Activated T-helper 2 cell treated with anti-CD3 and anti-CD28 coated beads, Interferon-gamma antibody, Interleukin-2, Interleukin-4, amounts not matched to agents 10 μg/mL and 5 μg/mL and 100 μg/mL, durations not matched to agents 14 hours and 24 hours and 36 hours (primary cell): ENCODE results near the gene LGALS3BP. TPM values are rescaled to one million over a fixed set of nuclear protein-coding genes. Genes with fewer than 3 reads are reported as not detected.

ENCODE experiments used
- DNase-seq: peaks from one replicate; pipeline ENCODE4 v3.0.0; 2021; ENCODE audit warnings: low spot score
- H3K27ac Mint-ChIP-seq: one replicate; pipeline ENCODE4 v1.8.0; 2021; ENCODE audit warnings: mixed read lengths
- H3K27me3 Mint-ChIP-seq: one replicate; pipeline ENCODE4 v1.8.0; 2021; ENCODE audit warnings: low read depth, mixed read lengths
- H3K36me3 Mint-ChIP-seq: one replicate; pipeline ENCODE4 v1.8.0; 2021; ENCODE audit warnings: low read depth, mixed read lengths
- H3K4me1 Mint-ChIP-seq: one replicate; pipeline ENCODE4 v1.8.0; 2021; ENCODE audit warnings: low read depth, mixed read lengths
- H3K4me3 Mint-ChIP-seq: one replicate; pipeline ENCODE4 v1.8.0; 2021; ENCODE audit warnings: low read depth, mild to moderate bottlenecking, moderate library complexity, mixed read lengths
- H3K9me3 Mint-ChIP-seq: one replicate; pipeline ENCODE4 v1.8.0; 2021; ENCODE audit warnings: mixed read lengths
- intact Hi-C: fragments of 100-400 bp; cut with micrococcal nuclease; formaldehyde crosslinking; loops from one replicate; pipeline ENCODE4 v1.15.1; 2023
- total RNA-seq: library from RNA; stranded (reverse); gene quantifications from 2 replicates; pipeline ENCODE4 v1.2.3, GENCODE V29; 2022

The LGALS3BP gene
- total RNA-seq, 1 donor from 2014 or later, result 57.5 TPM

DNA sequence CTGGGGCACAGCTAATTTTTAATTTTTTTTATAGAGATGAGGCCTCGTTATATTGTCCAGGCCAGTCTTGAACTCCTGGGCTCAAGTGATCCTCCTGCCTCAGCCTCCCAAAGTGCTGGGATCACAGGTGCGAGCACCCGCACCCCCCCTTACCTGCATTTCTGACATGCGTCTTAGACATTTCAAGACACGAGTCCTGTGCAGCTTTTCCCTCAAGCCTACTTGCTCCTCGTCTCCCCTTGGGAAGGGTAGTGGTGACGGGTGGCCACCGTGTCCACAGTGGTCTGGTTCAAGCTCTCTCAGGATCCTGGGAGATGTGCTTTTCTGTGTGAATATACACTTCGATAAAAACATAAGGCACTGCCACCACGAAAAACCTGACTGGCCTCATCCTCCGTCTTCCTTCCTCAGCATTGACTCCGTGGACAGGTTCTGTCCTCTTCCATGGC lies 20.2 kb upstream of the LGALS3BP start:
- no peaks in the 10 kb centered on the region for H3K27me3 Mint-ChIP-seq
- intact Hi-C loops, result no loop called here
- no peak overlapping the region for H3K27ac Mint-ChIP-seq
- H3K4me3 Mint-ChIP-seq, result no peak overlapping the region
- peaks cover 59% of the 10 kb centered on the region for H3K36me3 Mint-ChIP-seq
- H3K4me1 Mint-ChIP-seq, result no peaks in the 10 kb centered on the region
- no peaks in the 10 kb centered on the region for H3K9me3 Mint-ChIP-seq
- DNase-seq, result no peak

DNA sequence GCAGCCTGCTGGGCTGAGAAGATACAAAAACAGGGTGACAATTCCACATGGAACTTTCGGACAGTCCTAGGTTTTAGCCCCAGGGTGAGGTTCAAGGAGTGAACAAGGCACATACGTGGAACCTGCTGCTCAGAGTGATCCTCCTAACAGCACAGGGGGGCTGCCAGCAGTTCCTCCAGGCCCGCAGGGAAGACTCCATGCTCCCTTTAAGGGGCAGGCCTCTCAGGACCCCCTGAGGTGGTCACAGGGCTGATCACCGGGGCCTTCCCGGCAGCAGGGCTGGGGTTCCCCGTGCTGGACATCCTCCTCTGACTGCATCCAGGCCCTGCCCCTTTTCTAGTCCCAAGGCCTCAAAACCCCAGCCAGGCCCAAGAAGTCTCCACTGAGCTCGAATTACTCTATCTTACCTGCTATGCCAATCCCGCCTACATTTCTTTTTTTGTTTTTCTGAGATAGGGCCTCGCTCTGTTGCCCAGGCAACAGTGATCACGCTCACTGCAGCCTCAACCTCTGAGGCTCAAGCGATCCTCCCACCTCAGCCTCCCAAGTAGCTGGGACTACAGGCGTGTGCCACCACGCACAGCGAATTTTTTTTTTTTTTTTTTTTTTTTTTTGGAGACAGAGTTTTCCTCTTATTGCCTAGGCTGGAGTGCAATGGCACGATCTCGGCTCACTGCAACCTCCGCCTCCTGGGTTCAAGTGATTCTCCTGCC lies 19.5 kb upstream of the LGALS3BP start:
- Mint-ChIP-seq H3K4me3 (no peak overlapping the region), H3K9me3 (no peaks in the 10 kb centered on the region), H3K4me1 (no peaks in the 10 kb centered on the region), H3K27ac (no peak overlapping the region), H3K36me3 (peaks cover 60% of the 10 kb centered on the region), H3K27me3 (no peaks in the 10 kb centered on the region)
- no peak for DNase-seq
- intact Hi-C loops, result no loop called here

DNA sequence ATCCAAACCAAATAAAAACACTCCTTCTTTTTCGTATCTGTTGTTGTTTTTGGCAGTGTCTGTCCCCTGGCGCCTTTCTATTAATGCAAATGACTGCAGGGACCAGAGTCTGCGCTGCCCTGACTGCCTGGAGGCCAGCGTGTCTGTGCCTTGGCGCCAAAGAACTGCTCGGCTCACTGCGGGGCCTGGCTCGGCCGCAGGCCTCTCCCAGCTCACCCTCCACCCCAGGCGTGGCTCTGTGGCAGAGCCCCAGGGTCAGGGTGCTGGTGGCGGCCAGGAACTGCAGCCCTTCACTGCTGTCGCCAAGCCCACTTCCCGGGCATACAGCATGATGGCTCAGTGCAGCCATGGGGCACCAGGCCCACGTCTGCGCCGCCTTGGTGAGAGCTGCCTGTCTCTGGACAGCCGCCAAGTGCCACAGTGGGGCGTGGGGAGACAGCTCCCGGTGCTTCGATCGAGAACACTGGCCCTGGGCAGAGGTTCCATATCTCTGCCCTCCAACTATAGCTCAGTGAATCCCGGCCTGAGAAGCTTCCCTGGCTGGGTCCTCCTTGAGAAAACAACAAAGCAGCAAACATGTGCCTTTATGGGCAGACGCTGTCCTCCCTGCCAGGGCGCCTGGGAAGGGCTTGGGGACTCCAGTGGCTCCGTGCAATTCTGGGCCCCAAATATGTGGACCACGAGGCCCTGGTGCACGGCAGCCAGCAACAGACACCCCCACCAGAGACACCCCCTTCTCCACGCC lies 18.8 kb upstream of the LGALS3BP start:
- H3K27me3 Mint-ChIP-seq, result no peaks in the 10 kb centered on the region
- H3K4me1 Mint-ChIP-seq, result no peaks in the 10 kb centered on the region
- no peak overlapping the region for H3K27ac Mint-ChIP-seq
- H3K9me3 Mint-ChIP-seq, result no peaks in the 10 kb centered on the region
- no peak overlapping the region for H3K4me3 Mint-ChIP-seq
- intact Hi-C loops, result no loop called here
- H3K36me3 Mint-ChIP-seq, result peaks cover 62% of the 10 kb centered on the region
- no peak for DNase-seq

DNA sequence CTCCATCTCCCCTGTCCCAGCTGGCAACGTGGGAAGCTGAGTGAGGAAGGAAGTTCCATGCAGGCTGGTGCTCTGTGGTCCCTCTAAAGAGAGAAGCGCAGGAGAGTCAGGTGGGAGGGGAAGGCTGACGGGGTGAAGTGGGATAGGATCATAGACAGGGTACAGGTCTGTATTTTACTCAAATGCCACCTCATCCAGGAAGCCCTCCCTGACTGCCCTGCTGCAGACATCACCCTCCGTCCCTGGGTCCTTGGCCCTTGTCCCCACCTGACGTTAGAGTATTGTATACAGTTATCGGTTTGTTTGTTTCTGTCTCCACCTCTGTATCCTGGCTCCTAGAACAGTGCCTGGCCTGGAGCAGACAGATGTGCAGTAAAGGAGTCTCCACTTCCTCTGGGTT lies 18.2 kb upstream of the LGALS3BP start:
- intact Hi-C loops, result no loop called here
- H3K36me3 Mint-ChIP-seq, result peaks cover 67% of the 10 kb centered on the region
- no peak for DNase-seq
- no peaks in the 10 kb centered on the region for H3K4me1 Mint-ChIP-seq
- H3K4me3 Mint-ChIP-seq, result no peak overlapping the region
- no peak overlapping the region for H3K27ac Mint-ChIP-seq
- H3K27me3 Mint-ChIP-seq, result no peaks in the 10 kb centered on the region
- no peaks in the 10 kb centered on the region for H3K9me3 Mint-ChIP-seq

DNA sequence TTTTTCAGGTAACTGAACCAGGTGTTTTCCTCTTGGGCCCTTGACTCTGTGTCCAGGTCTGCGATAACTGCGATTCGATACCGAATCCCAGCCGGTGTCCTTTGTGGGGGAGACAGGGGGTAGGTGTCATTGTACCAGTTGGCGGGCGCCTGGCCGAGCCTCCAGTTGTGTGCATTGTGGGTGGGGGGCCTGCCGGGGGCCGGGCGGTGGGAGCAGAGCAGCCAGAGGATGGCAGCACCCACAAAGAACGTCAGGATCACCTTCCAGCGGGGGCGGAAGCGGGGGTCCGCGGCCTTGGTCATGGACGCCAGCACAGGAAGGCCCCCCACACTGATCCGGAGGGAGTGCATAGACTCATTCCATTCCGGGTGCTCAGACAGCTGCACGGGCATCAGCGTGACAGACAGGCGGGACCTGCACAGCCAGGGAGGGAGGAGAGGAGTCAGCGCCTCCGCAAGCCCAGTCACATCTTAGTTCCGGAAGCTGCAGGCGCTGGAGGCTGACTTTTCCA lies 17.6 kb upstream of the LGALS3BP start:
- Mint-ChIP-seq H3K27ac (no peak overlapping the region), H3K4me3 (no peak overlapping the region), H3K9me3 (no peaks in the 10 kb centered on the region), H3K36me3 (peaks cover 65% of the 10 kb centered on the region), H3K4me1 (no peaks in the 10 kb centered on the region), H3K27me3 (no peaks in the 10 kb centered on the region)
- no peak for DNase-seq
- intact Hi-C loops, result no loop called here

DNA sequence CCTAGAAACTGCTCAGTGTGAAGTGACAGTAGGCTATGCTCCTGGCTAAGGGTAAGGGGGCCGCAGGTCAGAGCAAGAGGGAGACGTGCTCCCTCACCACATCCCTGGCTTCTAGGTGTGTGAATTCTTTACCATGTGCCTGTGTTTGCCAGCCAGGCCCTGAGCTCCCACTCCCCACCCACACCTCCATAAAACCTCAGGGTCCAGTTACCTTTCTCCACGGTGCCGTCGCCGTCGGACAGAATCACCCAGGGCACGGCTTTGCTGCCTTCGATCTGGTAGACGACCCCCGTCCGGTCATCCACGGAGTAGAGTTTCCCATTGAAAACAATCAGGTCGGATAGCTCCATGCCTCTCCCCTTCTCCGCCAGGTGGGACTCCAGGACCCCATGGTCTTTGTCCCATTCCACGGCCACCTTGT lies 17.1 kb upstream of the LGALS3BP start:
- no peaks in the 10 kb centered on the region for H3K4me1 Mint-ChIP-seq
- DNase-seq, result no peak
- no peaks in the 10 kb centered on the region for H3K27me3 Mint-ChIP-seq
- intact Hi-C loops, result no loop called here
- no peak overlapping the region for H3K27ac Mint-ChIP-seq
- H3K4me3 Mint-ChIP-seq, result no peak overlapping the region
- H3K36me3 Mint-ChIP-seq, result peaks cover 65% of the 10 kb centered on the region
- no peaks in the 10 kb centered on the region for H3K9me3 Mint-ChIP-seq

DNA sequence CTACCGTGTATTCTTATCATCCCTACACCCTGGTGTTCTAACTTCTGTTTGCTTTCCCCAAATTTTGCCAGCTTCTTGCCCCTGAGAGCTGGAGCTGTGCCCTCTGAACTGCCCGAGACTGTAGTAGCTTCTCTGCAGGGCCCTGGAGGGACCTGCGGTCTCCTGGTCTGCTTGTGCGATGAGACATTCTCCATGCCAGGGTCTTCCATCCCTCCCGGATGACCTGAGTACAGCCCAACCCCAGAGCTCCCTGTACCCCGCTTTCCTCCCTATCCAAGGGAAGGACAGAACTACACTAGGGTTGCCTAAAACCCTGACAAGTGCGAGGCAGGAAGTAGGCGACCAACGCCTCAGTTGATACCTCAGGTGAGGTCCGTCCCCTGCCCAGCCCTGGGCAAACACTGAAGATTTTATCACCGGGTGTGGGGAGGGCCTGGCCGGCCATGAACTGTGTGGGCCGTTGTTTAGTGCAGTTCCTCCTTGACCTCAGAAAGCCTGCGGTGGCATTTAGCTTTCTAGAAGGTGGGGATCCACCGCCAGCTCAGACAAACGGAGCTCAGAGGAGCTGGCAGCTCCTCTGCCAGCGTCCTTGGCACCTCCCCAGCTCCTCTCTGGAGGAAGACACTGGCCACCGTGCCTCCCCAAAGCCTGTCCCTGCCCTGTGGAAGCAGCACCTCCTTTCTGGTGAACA lies 16.2 kb upstream of the LGALS3BP start:
- Mint-ChIP-seq H3K4me3 (no peak overlapping the region), H3K27ac (no peak overlapping the region), H3K27me3 (no peaks in the 10 kb centered on the region), H3K36me3 (peaks cover 66% of the 10 kb centered on the region), H3K4me1 (no peaks in the 10 kb centered on the region), H3K9me3 (no peaks in the 10 kb centered on the region)
- intact Hi-C loops, result no loop called here
- DNase-seq, result no peak

DNA sequence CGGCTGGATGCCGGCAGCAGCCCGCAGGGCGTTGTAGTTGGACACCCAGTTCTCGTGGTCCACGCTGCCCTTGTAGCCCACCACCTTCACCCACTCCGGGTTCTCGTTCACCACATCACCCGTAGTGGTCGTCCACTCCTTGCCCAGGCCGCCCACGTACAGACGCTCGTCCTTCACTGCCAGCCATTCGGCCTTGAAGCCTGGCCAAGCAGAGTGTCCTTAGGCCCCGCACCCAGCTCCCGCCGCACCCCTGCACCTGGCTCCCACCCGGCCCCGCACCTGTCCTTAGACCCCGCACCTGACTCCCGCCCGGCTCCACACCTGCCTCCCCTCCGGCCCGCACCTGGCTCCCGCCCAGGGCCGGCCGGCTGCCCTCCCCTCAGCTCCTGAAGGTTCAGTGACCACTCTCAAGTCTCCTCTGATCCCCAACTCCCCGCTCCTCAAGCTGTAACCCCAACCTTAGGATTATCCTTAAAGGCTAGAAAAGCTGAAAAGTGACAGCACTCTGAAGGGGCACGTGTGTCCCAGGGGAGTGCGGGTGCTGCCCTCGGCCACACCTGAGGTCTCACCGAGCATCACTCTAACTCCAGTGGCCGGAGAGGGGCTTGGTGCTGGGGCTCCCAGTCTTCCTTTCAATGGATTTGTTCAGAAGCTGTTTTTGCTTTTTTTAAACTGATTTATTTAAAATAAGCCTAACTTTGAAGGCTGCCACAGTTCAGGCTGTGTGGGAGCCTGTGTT lies 15.5 kb upstream of the LGALS3BP start:
- intact Hi-C loops, result no loop called here
- H3K4me1 Mint-ChIP-seq, result no peaks in the 10 kb centered on the region
- H3K27me3 Mint-ChIP-seq, result no peaks in the 10 kb centered on the region
- no peaks in the 10 kb centered on the region for H3K9me3 Mint-ChIP-seq
- no peak overlapping the region for H3K4me3 Mint-ChIP-seq
- no peak for DNase-seq
- H3K27ac Mint-ChIP-seq, result no peak overlapping the region
- H3K36me3 Mint-ChIP-seq, result peaks cover 66% of the 10 kb centered on the region

DNA sequence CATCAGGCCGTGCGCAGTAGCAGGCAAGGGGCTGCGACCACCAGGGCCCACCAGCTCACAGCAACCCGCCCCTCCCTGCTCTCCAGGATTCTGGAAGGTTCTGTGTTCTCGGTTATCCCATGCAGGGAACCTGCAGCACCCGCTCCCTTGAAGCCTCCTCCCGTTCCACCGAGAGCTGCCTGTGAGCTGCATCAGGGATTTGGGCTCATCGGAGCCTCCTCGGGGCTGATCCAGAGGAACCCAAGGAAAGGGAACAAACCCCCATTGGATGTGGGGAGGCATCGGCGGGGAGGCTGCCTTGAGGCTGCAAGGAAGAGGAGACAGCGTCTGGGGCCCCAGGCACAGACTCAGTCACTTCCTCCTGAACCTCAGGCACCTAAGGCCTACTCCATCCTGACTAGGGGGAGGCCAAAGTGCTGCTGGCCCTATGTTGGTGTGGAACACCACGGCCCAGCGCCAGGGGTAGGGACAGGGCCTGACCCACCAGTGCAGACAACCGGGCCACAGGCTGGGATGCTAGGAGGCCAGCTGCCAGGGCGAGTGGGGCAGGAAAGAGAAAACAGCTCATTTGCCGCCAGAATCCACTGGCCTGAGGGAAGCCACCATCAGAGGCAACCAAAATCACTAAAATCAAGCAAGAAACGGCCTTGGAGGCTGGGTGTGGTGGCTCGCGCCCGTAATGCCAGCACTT lies 14.4 kb upstream of the LGALS3BP start:
- Mint-ChIP-seq H3K36me3 (peaks cover 68% of the 10 kb centered on the region), H3K27me3 (no peaks in the 10 kb centered on the region), H3K27ac (no peak overlapping the region)

DNA sequence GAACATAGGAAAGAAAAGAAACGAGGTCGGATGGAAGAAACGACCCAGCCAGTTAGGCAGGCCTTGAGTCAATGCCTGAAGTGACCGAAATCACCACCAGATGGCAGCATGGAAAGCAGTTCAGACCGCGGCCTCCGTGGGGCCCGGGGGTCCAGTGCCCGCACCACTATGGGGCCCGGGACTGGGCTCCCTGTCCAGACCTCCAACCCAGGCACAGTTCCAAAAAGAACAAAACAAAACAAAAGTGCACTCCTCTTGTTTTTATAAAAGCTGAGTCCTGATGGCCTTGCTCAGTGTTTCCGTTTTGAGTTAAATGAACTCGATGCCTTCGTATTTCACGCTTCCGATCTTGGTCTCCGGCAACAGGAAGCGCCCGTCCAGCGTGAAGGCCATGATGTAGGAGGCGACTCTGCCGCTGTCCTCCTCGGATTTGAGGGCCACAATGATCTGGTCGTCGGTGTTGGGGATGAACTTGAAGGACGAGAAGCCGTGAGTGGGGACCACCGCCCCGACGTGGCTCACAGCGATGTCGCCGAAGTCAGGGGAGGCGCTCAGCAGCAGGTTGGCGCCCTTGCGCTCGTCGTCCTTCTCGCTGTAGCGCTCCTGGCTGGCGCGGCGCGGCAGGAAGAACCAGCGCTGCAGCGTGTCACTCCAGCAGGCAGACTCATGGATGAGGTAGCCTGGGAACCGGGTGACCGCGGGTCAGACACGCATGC lies 13.7 kb upstream of the LGALS3BP start:
- Mint-ChIP-seq H3K4me3 (no peak overlapping the region), H3K27me3 (no peaks in the 10 kb centered on the region), H3K36me3 (peaks cover 68% of the 10 kb centered on the region), H3K9me3 (no peaks in the 10 kb centered on the region), H3K4me1 (no peaks in the 10 kb centered on the region), H3K27ac (no peak overlapping the region)
- no peak for DNase-seq
- intact Hi-C loops, result no loop called here

More for the DNA sequence above, 14.4 kb upstream of the LGALS3BP start:
- H3K4me1 Mint-ChIP-seq, result no peaks in the 10 kb centered on the region
- no peaks in the 10 kb centered on the region for H3K9me3 Mint-ChIP-seq
- intact Hi-C loops, result no loop called here
- no peak overlapping the region for H3K4me3 Mint-ChIP-seq
- DNase-seq, result no peak

DNA sequence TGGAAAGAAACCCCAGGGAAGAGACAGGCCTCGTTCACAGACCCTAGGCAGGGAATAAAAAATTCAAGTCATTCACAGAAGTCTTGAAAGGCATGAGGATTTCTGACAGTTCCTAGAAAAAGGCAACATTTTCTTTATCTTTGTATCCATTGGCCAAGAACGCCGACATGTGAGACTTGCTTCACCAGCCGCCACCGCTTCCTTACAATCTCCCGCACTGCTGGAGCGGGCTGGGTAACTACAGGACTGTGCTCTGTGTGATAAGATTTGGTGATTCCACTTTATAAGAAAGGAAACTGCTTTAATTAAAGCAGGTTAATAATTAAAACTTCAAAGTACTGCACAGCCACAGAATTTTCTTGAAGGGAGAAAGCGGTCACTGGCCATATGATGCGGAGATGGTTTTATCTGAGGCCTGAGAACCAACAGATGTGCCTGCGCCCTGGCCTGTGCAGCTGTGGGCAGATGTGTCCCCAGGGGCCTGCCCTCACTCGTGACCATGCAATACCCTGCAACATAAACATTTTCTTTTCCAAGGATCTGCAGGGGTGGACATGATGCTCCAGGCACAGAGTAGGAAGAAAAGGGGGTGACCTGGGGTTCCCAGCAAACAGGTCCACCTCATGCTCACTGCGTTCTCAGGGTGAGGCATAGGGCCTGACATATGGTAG lies 13.0 kb upstream of the LGALS3BP start:
- no peak for DNase-seq
- Mint-ChIP-seq H3K4me3 (no peak overlapping the region), H3K27ac (no peak overlapping the region), H3K36me3 (peaks cover 62% of the 10 kb centered on the region), H3K9me3 (no peaks in the 10 kb centered on the region), H3K27me3 (no peaks in the 10 kb centered on the region), H3K4me1 (no peaks in the 10 kb centered on the region)
- intact Hi-C loops, result no loop called here
